Smooth muscle cell (in vitro differentiated cells): ENCODE data around the gene TFB2M. TPM values are rescaled to one million over a fixed set of nuclear protein-coding genes. Genes with fewer than 3 reads are reported as not detected.
A peak's percentile ranks its signal among the peaks of the same experiment; 100 is the strongest.

Experiments
- DNase-seq: peaks from one replicate; lab custom pipeline; 2025; ENCODE audit not compliant: unreplicated experiment; lab: John Stamatoyannopoulos, UW
- H2AFZ ChIP-seq: fragments of 200-600 bp; sonication (generic); 2 replicates; pipeline ENCODE4 v1.6.0; 2016; ENCODE audit warnings: antibody characterized with exemption, low read depth, mild to moderate bottlenecking
- H3F3A ChIP-seq: fragments of 200-600 bp; sonication (generic); 2 replicates; pipeline ENCODE4 v1.6.0; 2017; ENCODE audit warnings: antibody characterized with exemption, low read depth
- H3K27ac ChIP-seq: fragments of 200-600 bp; sonication (generic); 2 replicates; pipeline ENCODE4 v1.5.1; 2016; ENCODE audit warnings: low read depth, mild to moderate bottlenecking
- H3K27me3 ChIP-seq: fragments of 200-600 bp; sonication (generic); 2 replicates; pipeline ENCODE4 v1.6.1; 2016; ENCODE audit warnings: low read depth, mild to moderate bottlenecking
- H3K36me3 ChIP-seq: fragments of 200-600 bp; sonication (generic); 2 replicates; pipeline ENCODE4 v1.5.1; 2016; ENCODE audit warnings: low read depth
- H3K4me1 ChIP-seq: fragments of 200-600 bp; sonication (generic); 2 replicates; pipeline ENCODE4 v1.5.1; 2016; ENCODE audit warnings: low read depth
- H3K4me2 ChIP-seq: fragments of 200-600 bp; sonication (generic); 2 replicates; pipeline ENCODE4 v1.6.0; 2016; ENCODE audit warnings: mild to moderate bottlenecking
- H3K4me3 ChIP-seq: fragments of 200-600 bp; sonication (generic); 2 replicates; pipeline ENCODE4 v1.5.1; 2016; ENCODE audit warnings: mild to moderate bottlenecking
- H3K79me2 ChIP-seq: fragments of 200-600 bp; sonication (generic); 2 replicates; pipeline ENCODE4 v1.6.0; 2016; ENCODE audit warnings: low read depth, mild to moderate bottlenecking
- H3K9ac ChIP-seq: fragments of 200-600 bp; sonication (generic); 2 replicates; pipeline ENCODE4 v1.6.0; 2016; ENCODE audit warnings: low read depth
- H3K9me3 ChIP-seq: fragments of 200-600 bp; sonication (generic); replicated peaks from 2 replicates; pipeline ENCODE4 v1.5.1; 2016; ENCODE audit warnings: low read depth
- H4K20me1 ChIP-seq: fragments of 200-600 bp; sonication (generic); 2 replicates; pipeline ENCODE4 v1.6.0; 2016; ENCODE audit warnings: low read depth
- CTCF ChIP-seq: fragments of 200-600 bp; sonication (generic); IDR thresholded peaks from 2 replicates; pipeline ENCODE4 v1.5.1; 2017; ENCODE audit warnings: borderline replicate concordance, mild to moderate bottlenecking, antibody characterized with exemption; ENCODE audit not compliant: insufficient read depth, poor library complexity, severe bottlenecking
- WGBS: methylation state at CpG from one replicate; pipeline ENCODE4 v1.1.7; 2016; ENCODE audit warnings: low lambda C conversion rate; 5-methylcytosine and 5-hydroxymethylcytosine counted together
- polyA plus RNA-seq: library from polyadenylated mRNA; unstranded; fragments of >200 nt; fragmentation: Nextera tagmentation; extraction: Ambion mirVana; gene quantifications from 2 replicates; pipeline ENCODE4 v1.2.1, GENCODE V29; 2016
- total RNA-seq: library from RNA; depleted of rRNA; stranded (reverse); fragments of >200 nt; gene quantifications from 2 replicates; pipeline ENCODE4 v1.2.3, GENCODE V29; 2014

Gene TFB2M
- total and polyA plus RNA-seq, 2 experiments from 2014 or later = 15.0 to 24.0 TPM

- Histone ChIP-seq H3K9ac (no peak overlapping the region), H4K20me1 (no peaks in the 10 kb centered on the region), H3K27ac (no peak overlapping the region), H3K4me1 (no peaks in the 10 kb centered on the region), H3K4me3 (no peak overlapping the region), H3F3A (no peaks in the 10 kb centered on the region), H2AFZ (peak overlapping the region; percentile 78), H3K27me3 (no peaks in the 10 kb centered on the region), H3K36me3 (no peaks in the 10 kb centered on the region), H3K79me2 (no peaks in the 10 kb centered on the region), H3K4me2 (no peak overlapping the region), H3K9me3 (no peaks in the 10 kb centered on the region)
- TF ChIP-seq CTCF = no peak
- DNase-seq = no peak
- 88% methylated on average over 8 of the region's 10 CpGs for WGBS
These were observed 49.9 kb downstream of the TFB2M start for GRCh38 chr1:246516126-246516525.

DNA sequence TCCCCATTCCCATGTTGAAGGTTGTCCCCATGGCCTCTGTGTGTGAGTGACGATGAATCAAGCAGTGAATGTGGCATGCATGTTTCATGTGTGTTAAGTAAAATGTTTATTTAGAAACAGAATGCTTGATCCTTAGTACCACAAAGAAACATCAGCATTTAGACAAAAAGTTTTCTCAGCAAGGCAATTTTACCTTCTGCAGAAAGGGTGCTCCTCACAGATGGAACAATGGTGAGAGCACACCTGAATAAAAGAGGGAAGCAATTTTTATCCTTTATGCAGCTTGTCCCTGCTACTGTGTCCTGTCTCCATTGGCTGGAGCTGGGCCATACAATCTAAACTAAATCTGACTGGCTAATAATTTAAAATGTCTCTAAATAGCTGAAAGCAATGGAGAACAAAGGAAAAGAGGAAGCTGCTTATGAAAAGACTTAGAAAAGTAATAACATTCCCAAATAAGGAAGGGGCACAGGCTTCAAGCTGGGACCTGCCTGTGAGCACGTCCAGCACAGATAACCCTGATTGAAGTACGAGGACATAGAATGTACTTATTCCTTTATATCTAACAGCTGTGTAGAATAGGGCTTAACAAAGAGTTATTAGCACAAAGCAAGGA is 50.6 kb downstream of the TFB2M start:
- Histone ChIP-seq H2AFZ (peak overlapping the region; percentile 78), H3K4me1 (no peaks in the 10 kb centered on the region), H3K4me2 (peak overlapping the region; percentile 43), H3K27me3 (no peaks in the 10 kb centered on the region), H3F3A (no peaks in the 10 kb centered on the region), H3K9ac (no peak overlapping the region), H3K36me3 (no peaks in the 10 kb centered on the region), H3K9me3 (no peaks in the 10 kb centered on the region), H4K20me1 (no peaks in the 10 kb centered on the region), H3K79me2 (no peaks in the 10 kb centered on the region), H3K27ac (no peak overlapping the region), H3K4me3 (no peak overlapping the region)
- no peak for TF ChIP-seq CTCF
- DNase-seq = no peak
- WGBS = 49% methylated on average over 3 of the region's 3 CpGs

DNA sequence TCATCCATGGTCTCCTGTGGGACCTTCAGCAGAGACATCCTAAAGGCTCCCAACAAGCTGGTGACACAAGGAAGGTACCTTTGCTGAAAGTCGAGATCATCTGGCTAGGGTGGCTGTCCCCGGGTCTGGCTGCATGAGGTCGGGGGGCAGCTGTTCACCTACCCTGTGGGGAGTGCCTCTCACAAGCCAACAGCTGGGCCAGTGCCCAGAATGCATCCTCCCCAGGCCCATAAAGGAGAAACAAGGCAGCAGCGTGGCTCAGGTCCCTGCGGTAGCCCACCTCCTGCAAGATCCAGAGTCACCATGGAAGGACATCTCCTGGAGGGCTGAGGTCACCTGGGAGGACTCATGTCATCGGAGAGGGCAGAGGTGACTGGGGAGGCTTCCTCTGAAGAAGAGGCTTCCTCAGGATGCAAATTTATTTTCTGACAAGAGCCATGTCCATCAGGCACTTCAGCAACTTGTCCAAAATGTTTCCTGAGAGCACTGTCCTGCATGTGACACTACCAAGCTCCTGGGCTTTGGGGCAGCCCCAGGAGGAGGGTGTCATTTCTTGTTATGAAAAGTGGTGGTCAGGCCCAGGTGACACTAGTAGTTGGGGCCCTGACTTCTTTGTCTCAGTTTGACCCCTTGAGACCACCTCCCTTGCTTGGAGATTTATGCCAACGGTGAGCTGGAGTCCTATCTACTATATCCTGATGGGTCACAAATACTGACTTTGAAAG is 52.3 kb downstream of the TFB2M start:
- H4K20me1 ChIP-seq = no peaks in the 10 kb centered on the region
- no peaks in the 10 kb centered on the region for H3K79me2 ChIP-seq
- H3K4me1 ChIP-seq = no peaks in the 10 kb centered on the region
- no peaks in the 10 kb centered on the region for H3K27me3 ChIP-seq
- TF ChIP-seq CTCF = no peak
- H3F3A ChIP-seq = no peaks in the 10 kb centered on the region
- H3K4me3 ChIP-seq = no peak overlapping the region
- no peaks in the 10 kb centered on the region for H3K36me3 ChIP-seq
- WGBS = 91% methylated on average over 7 of the region's 7 CpGs
- no peaks in the 10 kb centered on the region for H3K9me3 ChIP-seq
- H3K9ac ChIP-seq = no peak overlapping the region
- DNase-seq = no peak
- H3K27ac ChIP-seq = no peak overlapping the region
- H2AFZ ChIP-seq = no peak overlapping the region
- H3K4me2 ChIP-seq = no peak overlapping the region
